WTC11 (cell line): ENCODE measurements around the gene GPC6. TPM values are rescaled to one million over a fixed set of nuclear protein-coding genes. Genes with fewer than 3 reads are reported as not detected.

Experiments used
- ATAC-seq: fragments of 200-7000 bp; cut with Tn5 transposase; 2 replicates; pipeline ENCODE4 v1.10.0; 2021; ENCODE audit warnings: mild to moderate bottlenecking, moderate library complexity
- CTCF ChIA-PET: fragments of 300-600 bp; sonication (Branson Sonifier 250); formaldehyde crosslinking; loops from one replicate; lab custom pipeline; 2021; ENCODE audit warnings: antibody characterized with exemption; lab: Charles Lee
- POLR2A ChIA-PET: fragments of 350-600 bp; sonication (Branson Sonifier 250); formaldehyde crosslinking; loops from one replicate; lab custom pipeline; 2021; ENCODE audit warnings: antibody characterized with exemption; lab: Charles Lee
- DNase-seq: peaks from one replicate; pipeline ENCODE4 v3.0.0; 2021; ENCODE audit warnings: low spot score
- H3K27ac Mint-ChIP-seq: 2 replicates; pipeline ENCODE4 v1.8.0; 2021; ENCODE audit warnings: mixed read lengths
- H3K27me3 Mint-ChIP-seq: 2 replicates; pipeline ENCODE4 v1.8.0; 2021; ENCODE audit warnings: low read depth, mild to moderate bottlenecking, moderate library complexity, mixed read lengths
- H3K36me3 Mint-ChIP-seq: 2 replicates; pipeline ENCODE4 v1.8.0; 2021; ENCODE audit warnings: mixed read lengths
- H3K4me1 Mint-ChIP-seq: 2 replicates; pipeline ENCODE4 v1.8.0; 2022; ENCODE audit warnings: mixed read lengths
- H3K4me3 Mint-ChIP-seq: 2 replicates; pipeline ENCODE4 v1.8.0; 2021; ENCODE audit warnings: mild to moderate bottlenecking, moderate library complexity, mixed read lengths
- H3K9me3 Mint-ChIP-seq: 2 replicates; pipeline ENCODE4 v1.8.0; 2021; ENCODE audit warnings: mixed read lengths
- CREB1 ChIP-seq: sonication (generic); formaldehyde crosslinking; IDR thresholded peaks from 2 replicates; pipeline ENCODE4 v1.8.0; 2023; ENCODE audit warnings: mild to moderate bottlenecking, missing genetic modification reagents
- CREM ChIP-seq: sonication (generic); formaldehyde crosslinking; IDR thresholded peaks from 2 replicates; pipeline ENCODE4 v1.8.1; 2022; ENCODE audit warnings: mild to moderate bottlenecking, missing genetic modification reagents, moderate library complexity
- HMGA2 ChIP-seq: fragments of 250-450 bp; sonication (Bioruptor Pico); IDR thresholded peaks from 2 replicates; pipeline ENCODE4 v1.4.0; 2021; ENCODE audit warnings: mild to moderate bottlenecking, moderate library complexity
- RORB ChIP-seq: fragments of 250-450 bp; sonication (Bioruptor Pico); IDR thresholded peaks from 2 replicates; pipeline ENCODE4 v1.9.0; 2021; ENCODE audit warnings: mild to moderate bottlenecking
- SMAD3 ChIP-seq: sonication (generic); formaldehyde crosslinking; IDR thresholded peaks from 2 replicates; pipeline ENCODE4 v1.8.0; 2022; ENCODE audit warnings: missing genetic modification reagents, mild to moderate bottlenecking, borderline replicate concordance
- SP1 ChIP-seq: sonication (generic); formaldehyde crosslinking; conservative IDR thresholded peaks from 2 replicates; pipeline ENCODE4 v1.8.1; 2022; ENCODE audit warnings: missing genetic modification reagents
- TEAD4 ChIP-seq: sonication (generic); formaldehyde crosslinking; IDR thresholded peaks from 2 replicates; pipeline ENCODE4 v1.8.0; 2022; ENCODE audit warnings: mild to moderate bottlenecking, missing genetic modification reagents
- ZNF263 ChIP-seq: sonication (generic); formaldehyde crosslinking; IDR thresholded peaks from 2 replicates; pipeline ENCODE4 v1.8.1; 2022; ENCODE audit warnings: low read depth, mild to moderate bottlenecking, moderate library complexity, missing genetic modification reagents
- ZNF317 ChIP-seq: sonication (generic); formaldehyde crosslinking; IDR thresholded peaks from 2 replicates; pipeline ENCODE4 v1.8.1; 2023; ENCODE audit warnings: low read depth, mild to moderate bottlenecking, moderate library complexity, missing genetic modification reagents, borderline replicate concordance
- ZNF671 ChIP-seq: fragments of 250-450 bp; sonication (Bioruptor Pico); IDR thresholded peaks from 2 replicates; pipeline ENCODE4 v1.8.0; 2021; ENCODE audit warnings: mild to moderate bottlenecking
- total RNA-seq: library from RNA; stranded (reverse); gene quantifications from 3 replicates; pipeline ENCODE4 v1.2.3, GENCODE V29; 2021
- TF ChIP-seq, protein P1 (sequence below): sonication (generic); formaldehyde crosslinking; IDR thresholded peaks from 2 replicates; pipeline ENCODE4 v1.8.1; 2022; ENCODE audit warnings: mild to moderate bottlenecking, moderate library complexity, missing genetic modification reagents
- TF ChIP-seq, protein P2 (sequence below): fragments of 250-450 bp; sonication (Bioruptor Pico); IDR thresholded peaks from 2 replicates; pipeline ENCODE4 v1.9.0; 2021; ENCODE audit warnings: mild to moderate bottlenecking
- TF ChIP-seq, protein P3 (sequence below): sonication (generic); formaldehyde crosslinking; IDR thresholded peaks from 2 replicates; pipeline ENCODE4 v1.8.1; 2022; ENCODE audit warnings: low read depth, missing genetic modification reagents, borderline replicate concordance
- TF ChIP-seq, protein P4 (sequence below): fragments of 250-450 bp; sonication (Bioruptor Pico); IDR thresholded peaks from 2 replicates; pipeline ENCODE4 v2.1.2; 2022; ENCODE audit warnings: mild to moderate bottlenecking, moderate library complexity
- TF ChIP-seq, protein P5 (sequence below): sonication (generic); formaldehyde crosslinking; IDR thresholded peaks from 2 replicates; pipeline ENCODE4 v1.8.1; 2023; ENCODE audit warnings: mild to moderate bottlenecking, missing genetic modification reagents
- TF ChIP-seq, protein P6 (sequence below): sonication (generic); formaldehyde crosslinking; IDR thresholded peaks from 2 replicates; pipeline ENCODE4 v1.8.0; 2023; ENCODE audit warnings: missing genetic modification reagents, mild to moderate bottlenecking, borderline replicate concordance
- TF ChIP-seq, protein P7 (sequence below): sonication (generic); formaldehyde crosslinking; IDR thresholded peaks from 2 replicates; pipeline ENCODE4 v1.8.0; 2023; ENCODE audit warnings: mild to moderate bottlenecking, missing genetic modification reagents

The GPC6 gene
- total RNA-seq, 1 experiment from 2014 or later, result 19.5 TPM

DNA sequence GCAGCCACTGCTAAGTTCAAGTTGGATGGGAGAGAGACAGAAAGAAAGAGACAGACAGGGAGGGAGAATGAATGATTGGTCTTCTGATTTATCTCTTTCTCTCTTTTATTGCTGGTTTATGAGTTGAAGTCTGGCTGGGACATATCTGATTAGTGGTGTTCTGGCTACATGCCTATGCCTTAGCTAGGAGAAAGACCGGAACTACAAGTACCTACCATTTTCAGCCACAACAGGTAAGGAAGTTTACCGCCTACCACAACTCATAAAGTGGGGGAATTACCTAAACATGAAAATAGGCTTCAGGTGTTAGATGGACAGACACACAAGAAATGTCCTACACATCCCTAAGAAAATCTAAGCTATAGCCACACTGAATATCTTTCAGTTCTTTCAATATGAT is 36.6 kb upstream of the GPC6 start (continued):
- TF ChIP-seq, protein P1, sequence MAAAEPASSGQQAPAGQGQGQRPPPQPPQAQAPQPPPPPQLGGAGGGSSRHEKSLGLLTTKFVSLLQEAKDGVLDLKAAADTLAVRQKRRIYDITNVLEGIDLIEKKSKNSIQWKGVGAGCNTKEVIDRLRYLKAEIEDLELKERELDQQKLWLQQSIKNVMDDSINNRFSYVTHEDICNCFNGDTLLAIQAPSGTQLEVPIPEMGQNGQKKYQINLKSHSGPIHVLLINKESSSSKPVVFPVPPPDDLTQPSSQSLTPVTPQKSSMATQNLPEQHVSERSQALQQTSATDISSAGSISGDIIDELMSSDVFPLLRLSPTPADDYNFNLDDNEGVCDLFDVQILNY (CRISPR knock-in tag), result no peak
- no peak for TF ChIP-seq ZNF671 (CRISPR knock-in tag)
- TF ChIP-seq, protein P2, sequence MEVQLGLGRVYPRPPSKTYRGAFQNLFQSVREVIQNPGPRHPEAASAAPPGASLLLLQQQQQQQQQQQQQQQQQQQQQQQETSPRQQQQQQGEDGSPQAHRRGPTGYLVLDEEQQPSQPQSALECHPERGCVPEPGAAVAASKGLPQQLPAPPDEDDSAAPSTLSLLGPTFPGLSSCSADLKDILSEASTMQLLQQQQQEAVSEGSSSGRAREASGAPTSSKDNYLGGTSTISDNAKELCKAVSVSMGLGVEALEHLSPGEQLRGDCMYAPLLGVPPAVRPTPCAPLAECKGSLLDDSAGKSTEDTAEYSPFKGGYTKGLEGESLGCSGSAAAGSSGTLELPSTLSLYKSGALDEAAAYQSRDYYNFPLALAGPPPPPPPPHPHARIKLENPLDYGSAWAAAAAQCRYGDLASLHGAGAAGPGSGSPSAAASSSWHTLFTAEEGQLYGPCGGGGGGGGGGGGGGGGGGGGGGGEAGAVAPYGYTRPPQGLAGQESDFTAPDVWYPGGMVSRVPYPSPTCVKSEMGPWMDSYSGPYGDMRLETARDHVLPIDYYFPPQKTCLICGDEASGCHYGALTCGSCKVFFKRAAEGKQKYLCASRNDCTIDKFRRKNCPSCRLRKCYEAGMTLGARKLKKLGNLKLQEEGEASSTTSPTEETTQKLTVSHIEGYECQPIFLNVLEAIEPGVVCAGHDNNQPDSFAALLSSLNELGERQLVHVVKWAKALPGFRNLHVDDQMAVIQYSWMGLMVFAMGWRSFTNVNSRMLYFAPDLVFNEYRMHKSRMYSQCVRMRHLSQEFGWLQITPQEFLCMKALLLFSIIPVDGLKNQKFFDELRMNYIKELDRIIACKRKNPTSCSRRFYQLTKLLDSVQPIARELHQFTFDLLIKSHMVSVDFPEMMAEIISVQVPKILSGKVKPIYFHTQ (CRISPR knock-in tag), result no peak

DNA sequence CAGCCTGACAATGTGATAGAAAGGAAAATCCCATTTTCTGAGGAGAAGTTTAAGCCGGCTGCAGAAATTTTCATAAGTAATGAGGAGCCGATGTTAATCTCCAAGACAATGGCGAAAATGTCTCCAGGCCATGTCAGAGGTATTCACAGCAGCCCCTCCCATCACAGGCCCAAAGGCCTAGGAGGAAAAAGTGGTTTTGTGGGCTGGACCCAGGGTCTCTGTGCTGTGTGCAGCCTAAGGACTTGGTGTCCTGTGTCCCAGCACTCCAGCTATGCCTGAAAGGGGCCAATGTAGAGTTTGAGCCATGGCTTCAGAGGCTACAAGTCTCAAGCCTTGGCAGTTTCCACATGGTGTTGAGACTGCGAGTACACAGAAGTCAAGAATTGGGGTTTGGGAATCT is 32.9 kb upstream of the GPC6 start:
- H3K4me3 Mint-ChIP-seq, result no peak overlapping the region
- no peak for ATAC-seq
- ChIA-PET CTCF (no interaction called here), POLR2A (no interaction called here)
- no peak overlapping the region for H3K27ac Mint-ChIP-seq
- H3K27me3 Mint-ChIP-seq, result no peaks in the 10 kb centered on the region; the same call in 1 of the 2 replicates
- TF ChIP-seq SP1 (CRISPR knock-in tag) (no peak), ZNF263 (CRISPR knock-in tag) (no peak), ZNF317 (no peak), RORB (no peak), SMAD3 (CRISPR knock-in tag) (no peak), CREM (CRISPR knock-in tag) (no peak), TEAD4 (CRISPR knock-in tag) (no peak), CREB1 (CRISPR knock-in tag) (no peak), ZNF671 (CRISPR knock-in tag) (no peak), HMGA2 (CRISPR knock-in tag) (no peak)
- TF ChIP-seq, protein P3, sequence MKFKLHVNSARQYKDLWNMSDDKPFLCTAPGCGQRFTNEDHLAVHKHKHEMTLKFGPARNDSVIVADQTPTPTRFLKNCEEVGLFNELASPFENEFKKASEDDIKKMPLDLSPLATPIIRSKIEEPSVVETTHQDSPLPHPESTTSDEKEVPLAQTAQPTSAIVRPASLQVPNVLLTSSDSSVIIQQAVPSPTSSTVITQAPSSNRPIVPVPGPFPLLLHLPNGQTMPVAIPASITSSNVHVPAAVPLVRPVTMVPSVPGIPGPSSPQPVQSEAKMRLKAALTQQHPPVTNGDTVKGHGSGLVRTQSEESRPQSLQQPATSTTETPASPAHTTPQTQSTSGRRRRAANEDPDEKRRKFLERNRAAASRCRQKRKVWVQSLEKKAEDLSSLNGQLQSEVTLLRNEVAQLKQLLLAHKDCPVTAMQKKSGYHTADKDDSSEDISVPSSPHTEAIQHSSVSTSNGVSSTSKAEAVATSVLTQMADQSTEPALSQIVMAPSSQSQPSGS, result no peak
- TF ChIP-seq, protein P4, sequence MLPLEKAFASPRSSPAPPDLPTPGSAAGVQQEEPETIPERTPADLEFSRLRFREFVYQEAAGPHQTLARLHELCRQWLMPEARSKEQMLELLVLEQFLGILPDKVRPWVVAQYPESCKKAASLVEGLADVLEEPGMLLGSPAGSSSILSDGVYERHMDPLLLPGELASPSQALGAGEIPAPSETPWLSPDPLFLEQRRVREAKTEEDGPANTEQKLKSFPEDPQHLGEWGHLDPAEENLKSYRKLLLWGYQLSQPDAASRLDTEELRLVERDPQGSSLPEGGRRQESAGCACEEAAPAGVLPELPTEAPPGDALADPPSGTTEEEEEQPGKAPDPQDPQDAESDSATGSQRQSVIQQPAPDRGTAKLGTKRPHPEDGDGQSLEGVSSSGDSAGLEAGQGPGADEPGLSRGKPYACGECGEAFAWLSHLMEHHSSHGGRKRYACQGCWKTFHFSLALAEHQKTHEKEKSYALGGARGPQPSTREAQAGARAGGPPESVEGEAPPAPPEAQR (CRISPR knock-in tag), result no peak
- TF ChIP-seq, protein P5, sequence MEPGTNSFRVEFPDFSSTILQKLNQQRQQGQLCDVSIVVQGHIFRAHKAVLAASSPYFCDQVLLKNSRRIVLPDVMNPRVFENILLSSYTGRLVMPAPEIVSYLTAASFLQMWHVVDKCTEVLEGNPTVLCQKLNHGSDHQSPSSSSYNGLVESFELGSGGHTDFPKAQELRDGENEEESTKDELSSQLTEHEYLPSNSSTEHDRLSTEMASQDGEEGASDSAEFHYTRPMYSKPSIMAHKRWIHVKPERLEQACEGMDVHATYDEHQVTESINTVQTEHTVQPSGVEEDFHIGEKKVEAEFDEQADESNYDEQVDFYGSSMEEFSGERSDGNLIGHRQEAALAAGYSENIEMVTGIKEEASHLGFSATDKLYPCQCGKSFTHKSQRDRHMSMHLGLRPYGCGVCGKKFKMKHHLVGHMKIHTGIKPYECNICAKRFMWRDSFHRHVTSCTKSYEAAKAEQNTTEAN (CRISPR knock-in tag), result no peak
- TF ChIP-seq, protein P6, sequence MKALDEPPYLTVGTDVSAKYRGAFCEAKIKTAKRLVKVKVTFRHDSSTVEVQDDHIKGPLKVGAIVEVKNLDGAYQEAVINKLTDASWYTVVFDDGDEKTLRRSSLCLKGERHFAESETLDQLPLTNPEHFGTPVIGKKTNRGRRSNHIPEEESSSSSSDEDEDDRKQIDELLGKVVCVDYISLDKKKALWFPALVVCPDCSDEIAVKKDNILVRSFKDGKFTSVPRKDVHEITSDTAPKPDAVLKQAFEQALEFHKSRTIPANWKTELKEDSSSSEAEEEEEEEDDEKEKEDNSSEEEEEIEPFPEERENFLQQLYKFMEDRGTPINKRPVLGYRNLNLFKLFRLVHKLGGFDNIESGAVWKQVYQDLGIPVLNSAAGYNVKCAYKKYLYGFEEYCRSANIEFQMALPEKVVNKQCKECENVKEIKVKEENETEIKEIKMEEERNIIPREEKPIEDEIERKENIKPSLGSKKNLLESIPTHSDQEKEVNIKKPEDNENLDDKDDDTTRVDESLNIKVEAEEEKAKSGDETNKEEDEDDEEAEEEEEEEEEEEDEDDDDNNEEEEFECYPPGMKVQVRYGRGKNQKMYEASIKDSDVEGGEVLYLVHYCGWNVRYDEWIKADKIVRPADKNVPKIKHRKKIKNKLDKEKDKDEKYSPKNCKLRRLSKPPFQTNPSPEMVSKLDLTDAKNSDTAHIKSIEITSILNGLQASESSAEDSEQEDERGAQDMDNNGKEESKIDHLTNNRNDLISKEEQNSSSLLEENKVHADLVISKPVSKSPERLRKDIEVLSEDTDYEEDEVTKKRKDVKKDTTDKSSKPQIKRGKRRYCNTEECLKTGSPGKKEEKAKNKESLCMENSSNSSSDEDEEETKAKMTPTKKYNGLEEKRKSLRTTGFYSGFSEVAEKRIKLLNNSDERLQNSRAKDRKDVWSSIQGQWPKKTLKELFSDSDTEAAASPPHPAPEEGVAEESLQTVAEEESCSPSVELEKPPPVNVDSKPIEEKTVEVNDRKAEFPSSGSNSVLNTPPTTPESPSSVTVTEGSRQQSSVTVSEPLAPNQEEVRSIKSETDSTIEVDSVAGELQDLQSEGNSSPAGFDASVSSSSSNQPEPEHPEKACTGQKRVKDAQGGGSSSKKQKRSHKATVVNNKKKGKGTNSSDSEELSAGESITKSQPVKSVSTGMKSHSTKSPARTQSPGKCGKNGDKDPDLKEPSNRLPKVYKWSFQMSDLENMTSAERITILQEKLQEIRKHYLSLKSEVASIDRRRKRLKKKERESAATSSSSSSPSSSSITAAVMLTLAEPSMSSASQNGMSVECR (CRISPR knock-in tag), result no peak
- TF ChIP-seq, protein P7, sequence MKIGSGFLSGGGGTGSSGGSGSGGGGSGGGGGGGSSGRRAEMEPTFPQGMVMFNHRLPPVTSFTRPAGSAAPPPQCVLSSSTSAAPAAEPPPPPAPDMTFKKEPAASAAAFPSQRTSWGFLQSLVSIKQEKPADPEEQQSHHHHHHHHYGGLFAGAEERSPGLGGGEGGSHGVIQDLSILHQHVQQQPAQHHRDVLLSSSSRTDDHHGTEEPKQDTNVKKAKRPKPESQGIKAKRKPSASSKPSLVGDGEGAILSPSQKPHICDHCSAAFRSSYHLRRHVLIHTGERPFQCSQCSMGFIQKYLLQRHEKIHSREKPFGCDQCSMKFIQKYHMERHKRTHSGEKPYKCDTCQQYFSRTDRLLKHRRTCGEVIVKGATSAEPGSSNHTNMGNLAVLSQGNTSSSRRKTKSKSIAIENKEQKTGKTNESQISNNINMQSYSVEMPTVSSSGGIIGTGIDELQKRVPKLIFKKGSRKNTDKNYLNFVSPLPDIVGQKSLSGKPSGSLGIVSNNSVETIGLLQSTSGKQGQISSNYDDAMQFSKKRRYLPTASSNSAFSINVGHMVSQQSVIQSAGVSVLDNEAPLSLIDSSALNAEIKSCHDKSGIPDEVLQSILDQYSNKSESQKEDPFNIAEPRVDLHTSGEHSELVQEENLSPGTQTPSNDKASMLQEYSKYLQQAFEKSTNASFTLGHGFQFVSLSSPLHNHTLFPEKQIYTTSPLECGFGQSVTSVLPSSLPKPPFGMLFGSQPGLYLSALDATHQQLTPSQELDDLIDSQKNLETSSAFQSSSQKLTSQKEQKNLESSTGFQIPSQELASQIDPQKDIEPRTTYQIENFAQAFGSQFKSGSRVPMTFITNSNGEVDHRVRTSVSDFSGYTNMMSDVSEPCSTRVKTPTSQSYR (CRISPR knock-in tag), result no peak
- H3K9me3 Mint-ChIP-seq, result peaks cover 75% of the 10 kb centered on the region
- DNase-seq, result no peak
- peaks cover 51% of the 10 kb centered on the region for H3K36me3 Mint-ChIP-seq
- peaks cover 3% of the 10 kb centered on the region; the same call in 1 of the 2 replicates for H3K4me1 Mint-ChIP-seq
